C4-2B (cell line): Measurements from ENCODE around the gene CD6.

ENCODE experiments used
- CTCF ChIP-seq: fragments of 450-650 bp; conservative IDR thresholded peaks from 2 replicates; pipeline ENCODE4 v1.5.1; 2017; ENCODE audit warnings: mild to moderate bottlenecking
- ZFX ChIP-seq: fragments of 450-650 bp; IDR thresholded peaks from 2 replicates; pipeline ENCODE4 v1.6.1; 2017

GRCh38 chr11:61048368-61049062, 77.0 kb downstream of the CD6 start:
- TF ChIP-seq CTCF (no peak), ZFX (no peak)
